Mesothelial cell of epicardium (in vitro differentiated cells): Measurements from ENCODE around the gene MOB3A. TPM values are rescaled to one million over a fixed set of nuclear protein-coding genes. Genes with fewer than 3 reads are reported as not detected.
"Not testable (repeated sequence)": the region's sequence is repeated elsewhere in the genome, so short reads cannot be mapped to it uniquely, and the experiment has no call there.

ENCODE experiments used
- DNase-seq, 2 experiments: peaks; one replicate each; pipeline ENCODE4 v3.0.0; 2021; ENCODE audit warnings: low spot score in 2 of 2; ENCODE audit not compliant: unreplicated experiment in 2 of 2
- H3K27ac Mint-ChIP-seq: 2 replicates; pipeline ENCODE4 v1.8.0; 2021; ENCODE audit warnings: mixed read lengths
- H3K27me3 Mint-ChIP-seq: 2 replicates; pipeline ENCODE4 v1.8.0; 2021; ENCODE audit warnings: low read depth, mixed read lengths
- H3K36me3 Mint-ChIP-seq: 2 replicates; pipeline ENCODE4 v1.8.0; 2021; ENCODE audit warnings: mixed read lengths
- H3K4me1 Mint-ChIP-seq: 2 replicates; pipeline ENCODE4 v1.8.0; 2021; ENCODE audit warnings: mixed read lengths
- H3K4me3 Mint-ChIP-seq: 2 replicates; pipeline ENCODE4 v1.8.0; 2021; ENCODE audit warnings: mild to moderate bottlenecking, moderate library complexity, mixed read lengths
- H3K9me3 Mint-ChIP-seq: 2 replicates; pipeline ENCODE4 v1.8.0; 2021; ENCODE audit warnings: mixed read lengths
- CTCF ChIP-seq: fragments of 200-600 bp; sonication (generic); IDR thresholded peaks from one replicate; pipeline ENCODE4 v1.5.0; 2021; ENCODE audit warnings: antibody characterized with exemption; ENCODE audit not compliant: unreplicated experiment
- total RNA-seq: library from RNA; stranded (reverse); gene quantifications from 3 replicates; pipeline ENCODE4 v1.2.1, GENCODE V29; 2021

The MOB3A gene
- total RNA-seq, 1 donor from 2014 or later: 34.7 TPM

GRCh38 chr19:2132191-2132590 is 36.1 kb upstream of the MOB3A start:
- no peak overlapping the region for H3K4me3 Mint-ChIP-seq

DNA sequence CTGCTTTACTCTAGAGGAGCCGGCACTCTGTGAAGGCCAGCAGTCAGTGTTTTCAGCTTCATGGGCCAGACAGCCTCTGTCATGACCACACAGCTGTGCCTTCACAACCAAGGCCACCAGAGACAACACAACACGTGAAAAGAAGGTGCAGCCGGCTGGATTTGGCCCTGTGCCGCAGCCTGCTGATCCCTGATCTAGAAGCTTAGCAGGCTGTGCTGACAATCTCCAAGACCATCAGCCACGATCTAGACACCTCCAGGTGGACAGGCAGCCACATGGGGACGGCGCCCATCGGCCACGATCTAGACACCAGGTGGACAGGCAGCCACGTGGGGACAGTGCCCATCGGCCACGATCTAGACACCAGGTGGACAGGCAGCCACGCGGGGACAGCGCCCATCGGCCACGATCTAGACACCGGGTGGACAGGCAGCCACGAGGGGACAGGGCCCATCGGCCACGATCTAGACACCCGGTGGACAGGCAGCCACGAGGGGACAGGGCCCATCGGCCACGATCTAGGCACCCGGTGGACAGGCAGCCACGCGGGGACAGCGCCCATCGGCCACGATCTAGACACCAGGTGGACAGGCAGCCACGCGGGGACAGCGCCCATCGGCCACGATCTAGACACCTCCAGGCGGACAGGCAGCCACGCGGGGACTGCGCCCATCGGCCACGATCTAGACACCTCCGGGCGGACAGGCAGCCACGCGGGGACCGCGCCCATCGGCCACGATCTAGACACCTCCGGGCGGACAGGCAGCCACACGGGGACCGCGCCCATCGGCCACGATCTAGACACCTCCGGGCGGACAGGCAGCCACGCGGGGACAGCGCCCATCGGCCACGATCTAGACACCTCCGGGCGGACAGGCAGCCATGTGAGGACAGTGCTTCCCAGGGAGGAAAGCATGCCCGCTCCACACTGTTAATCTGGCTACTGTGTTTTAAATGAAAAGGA is 35.2 kb upstream of the MOB3A start:
- H3K4me3 Mint-ChIP-seq, H3K4me1 Mint-ChIP-seq, H3K9me3 Mint-ChIP-seq, DNase-seq, H3K27ac Mint-ChIP-seq, H3K27me3 Mint-ChIP-seq: not testable (repeated sequence)
- H3K36me3 Mint-ChIP-seq: peaks cover 12% of the 10 kb centered on the region

More at GRCh38 chr19:2132191-2132590, 36.1 kb upstream of the MOB3A start:
- no peak for TF ChIP-seq CTCF
- Mint-ChIP-seq H3K36me3 (peaks cover 13% of the 10 kb centered on the region), H3K4me1 (no peaks in the 10 kb centered on the region), H3K27me3 (no peaks in the 10 kb centered on the region), H3K27ac (no peak overlapping the region), H3K9me3 (no peaks in the 10 kb centered on the region)
- DNase-seq: no peak

- Mint-ChIP-seq H3K4me3 (no peak overlapping the region), H3K27me3 (no peaks in the 10 kb centered on the region), H3K27ac (no peak overlapping the region), H3K9me3 (no peaks in the 10 kb centered on the region), H3K4me1 (no peaks in the 10 kb centered on the region), H3K36me3 (peaks cover 13% of the 10 kb centered on the region)
- no peak for TF ChIP-seq CTCF
- DNase-seq: no peak
These were observed 34.0 kb upstream of the MOB3A start for GRCh38 chr19:2129892-2130770.

GRCh38 chr19:2129486-2129885 is 33.4 kb upstream of the MOB3A start:
- Mint-ChIP-seq H3K9me3 (no peaks in the 10 kb centered on the region), H3K4me3 (no peak overlapping the region), H3K4me1 (no peaks in the 10 kb centered on the region), H3K27me3 (no peaks in the 10 kb centered on the region), H3K27ac (no peak overlapping the region), H3K36me3 (peaks cover 13% of the 10 kb centered on the region)
- DNase-seq: no peak
- TF ChIP-seq CTCF: no peak

DNA sequence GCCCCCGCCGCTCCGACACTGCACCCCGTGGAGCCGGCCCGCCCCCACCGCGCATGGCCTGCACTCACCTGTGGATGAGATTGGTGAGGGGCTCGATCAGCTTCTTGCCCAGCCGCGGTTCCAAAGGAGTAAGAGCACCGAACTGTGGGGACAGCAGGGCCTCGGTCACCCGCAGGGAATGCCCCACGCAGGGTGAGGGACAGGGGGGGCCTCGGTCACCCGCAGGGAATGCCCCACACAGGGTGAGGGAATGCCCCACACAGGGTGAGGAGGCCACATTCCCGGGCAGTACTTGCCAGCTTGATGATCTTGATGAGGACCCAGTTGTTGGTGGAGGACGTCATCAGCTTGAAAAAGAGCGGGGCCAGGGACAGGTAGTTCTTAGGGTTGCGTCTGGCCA is 32.9 kb upstream of the MOB3A start:
- peaks cover 13% of the 10 kb centered on the region for H3K36me3 Mint-ChIP-seq
- TF ChIP-seq CTCF: no peak
- H3K27ac Mint-ChIP-seq: no peak overlapping the region
- H3K27me3 Mint-ChIP-seq: no peaks in the 10 kb centered on the region
- H3K4me1 Mint-ChIP-seq: no peaks in the 10 kb centered on the region
- no peak for DNase-seq
- no peak overlapping the region for H3K4me3 Mint-ChIP-seq
- no peaks in the 10 kb centered on the region for H3K9me3 Mint-ChIP-seq

GRCh38 chr19:2128252-2128651 is 32.1 kb upstream of the MOB3A start:
- not testable (repeated sequence) for DNase-seq, H3K9me3 Mint-ChIP-seq, H3K4me3 Mint-ChIP-seq, H3K27me3 Mint-ChIP-seq, H3K27ac Mint-ChIP-seq, H3K4me1 Mint-ChIP-seq
- peaks cover 13% of the 10 kb centered on the region for H3K36me3 Mint-ChIP-seq
